ENCODE data around the gene ZCCHC17. TPM values are rescaled to one million over a fixed set of nuclear protein-coding genes. Genes with fewer than 3 reads are reported as not detected.

The ZCCHC17 gene
- total and polyA plus RNA-seq, 2 donors (not counting 3 experiments of a cell fraction or from before 2014, with no cell fraction given): 32.0 to 41.4 TPM

DNA sequence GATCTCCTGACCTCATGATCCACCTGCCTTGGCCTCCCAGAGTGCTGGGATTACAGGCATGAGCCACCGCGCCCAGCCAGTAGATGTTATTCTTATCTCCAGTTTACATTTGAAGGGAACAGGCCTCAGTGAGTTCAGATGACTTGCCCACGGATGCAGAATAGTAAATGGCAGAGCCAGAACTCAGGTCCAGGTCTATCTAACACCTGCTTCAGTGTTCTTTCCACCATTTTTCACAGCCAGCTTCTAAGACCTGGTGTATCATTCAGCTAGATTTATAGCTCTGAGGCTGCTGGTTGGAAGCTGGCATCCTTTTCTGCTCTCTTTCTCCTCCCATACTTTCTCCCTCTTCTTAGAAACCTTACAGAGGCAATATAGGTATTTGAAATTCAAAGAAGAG is 65.2 kb downstream of the ZCCHC17 start:
- Histone ChIP-seq H3K27me3 (ENCODE audit: control insufficient read depth in 2 of 2, insufficient read depth in 2 of 2, low read length in 2 of 2) (no peaks in the 10 kb centered on the region), H3K79me2 (ENCODE audit: control insufficient read depth, insufficient read depth, low read length) (no peaks in the 10 kb centered on the region), H3K4me3 (replicated peaks in 1 of 3; ENCODE audit: insufficient read depth in 1 of 3, low read depth in 1 of 3, low read length in 3 of 3) (no peak overlapping the region), H3K27ac (ENCODE audit: insufficient read depth, low read depth, low read length) (no peak overlapping the region), H3K4me2 (ENCODE audit: insufficient read depth, low read length) (no peak overlapping the region), H3K9me1 (replicated peaks; ENCODE audit: control insufficient read depth, extremely low read depth, insufficient read depth, low read length) (no peaks in the 10 kb centered on the region), H4K20me1 (replicated peaks; ENCODE audit: control insufficient read depth, extremely low read depth, insufficient read depth, low read length) (no peaks in the 10 kb centered on the region), H3K4me1 (ENCODE audit: control insufficient read depth, extremely low read depth, insufficient read depth, low read length) (no peaks in the 10 kb centered on the region), H2AFZ (ENCODE audit: low read depth, low read length) (no peak overlapping the region), H3K9ac (replicated peaks; ENCODE audit: extremely low read depth, insufficient read depth, low read length) (no peak overlapping the region), H3K9me3 (replicated peaks; ENCODE audit: control insufficient read depth, insufficient read depth, low read length) (no peaks in the 10 kb centered on the region), H3K36me3 (ENCODE audit: control insufficient read depth in 2 of 2, extremely low read depth in 1 of 2, insufficient read depth in 2 of 2, low read length in 2 of 2) (peaks cover 0 to 9% of the 10 kb centered on the region in 2 experiments)
- no TSS peak for BruUV-seq (replicated peaks)
- POLR2A ChIA-PET: no interaction called here
- no peak for FAIRE-seq
- no peak for TF ChIP-seq EZH2 (IDR thresholded peaks at IDR 0.05; ENCODE audit: borderline replicate concordance, low read depth, low read length, severe bottlenecking)
- TF ChIP-seq MYC (IDR thresholded peaks at IDR 0.05; ENCODE audit: low read depth, low read length): no peak
- TF ChIP-seq POLR2AphosphoS5 (IDR thresholded peaks at IDR 0.05; ENCODE audit: insufficient read depth, low read depth, low read length): no peak
- TF ChIP-seq, protein P1, sequence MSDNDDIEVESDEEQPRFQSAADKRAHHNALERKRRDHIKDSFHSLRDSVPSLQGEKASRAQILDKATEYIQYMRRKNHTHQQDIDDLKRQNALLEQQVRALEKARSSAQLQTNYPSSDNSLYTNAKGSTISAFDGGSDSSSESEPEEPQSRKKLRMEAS (IDR thresholded peaks at IDR 0.05; ENCODE audit: insufficient read depth, insufficient read length): no peak
- no peak for TF ChIP-seq FOS (IDR thresholded peaks at IDR 0.05; ENCODE audit: borderline replicate concordance, insufficient read depth, low read length)
- TF ChIP-seq, protein P2, sequence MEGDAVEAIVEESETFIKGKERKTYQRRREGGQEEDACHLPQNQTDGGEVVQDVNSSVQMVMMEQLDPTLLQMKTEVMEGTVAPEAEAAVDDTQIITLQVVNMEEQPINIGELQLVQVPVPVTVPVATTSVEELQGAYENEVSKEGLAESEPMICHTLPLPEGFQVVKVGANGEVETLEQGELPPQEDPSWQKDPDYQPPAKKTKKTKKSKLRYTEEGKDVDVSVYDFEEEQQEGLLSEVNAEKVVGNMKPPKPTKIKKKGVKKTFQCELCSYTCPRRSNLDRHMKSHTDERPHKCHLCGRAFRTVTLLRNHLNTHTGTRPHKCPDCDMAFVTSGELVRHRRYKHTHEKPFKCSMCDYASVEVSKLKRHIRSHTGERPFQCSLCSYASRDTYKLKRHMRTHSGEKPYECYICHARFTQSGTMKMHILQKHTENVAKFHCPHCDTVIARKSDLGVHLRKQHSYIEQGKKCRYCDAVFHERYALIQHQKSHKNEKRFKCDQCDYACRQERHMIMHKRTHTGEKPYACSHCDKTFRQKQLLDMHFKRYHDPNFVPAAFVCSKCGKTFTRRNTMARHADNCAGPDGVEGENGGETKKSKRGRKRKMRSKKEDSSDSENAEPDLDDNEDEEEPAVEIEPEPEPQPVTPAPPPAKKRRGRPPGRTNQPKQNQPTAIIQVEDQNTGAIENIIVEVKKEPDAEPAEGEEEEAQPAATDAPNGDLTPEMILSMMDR (IDR thresholded peaks at IDR 0.05; ENCODE audit: extremely low read depth in 1 of 2, insufficient read depth in 1 of 2, low read depth in 1 of 2, low read length in 2 of 2): no peak
- dilution Hi-C loops (cut with MboI; ENCODE audit: extremely low pct_ligation_motif_present, low sequenced_read_pairs): no loop called here
- no peak for DNase-seq (ENCODE audit: low read depth, low spot score)
- intact Hi-C loops (cut with micrococcal nuclease): no loop called here
- CTCF ChIA-PET: no interaction called here

All from endothelial cell of umbilical vein (primary cell).